Prostate gland (tissue), 2 donors: ENCODE results near the gene FGF12.

ENCODE experiments used
- CTCF ChIP-seq, 4 experiments: fragments of 200-600 bp in 2 of 4; fragments of 450-650 bp in 2 of 4; sonication (generic) in 2 of 4; IDR thresholded peaks; 1 replicate in 3 of 4; 2 replicates in 1 of 4; pipeline ENCODE4 v1.5.1; 2016 to 2019; ENCODE audit warnings: antibody characterized with exemption in 4 of 4, mild to moderate bottlenecking in 2 of 4, moderate library complexity in 2 of 4
- POLR2A ChIP-seq: fragments of 450-650 bp; IDR thresholded peaks from one replicate; pipeline ENCODE4 v1.6.1; 2016; ENCODE audit warnings: antibody characterized with exemption, mild to moderate bottlenecking
- POLR2AphosphoS5 ChIP-seq: sonication (generic); formaldehyde crosslinking; IDR thresholded peaks from one replicate; pipeline ENCODE4 v1.6.1; 2017; ENCODE audit warnings: antibody characterized with exemption

GRCh38 chr3:192382861-192383260 is 344.5 kb downstream of the FGF12 start:
- TF ChIP-seq CTCF (IDR thresholded peaks at IDR 0.05) (no peak), POLR2A (no peak), POLR2AphosphoS5 (no peak)
